B cell (primary cell): Measurements from ENCODE around the gene ZNF609. TPM values are rescaled to one million over a fixed set of nuclear protein-coding genes. Genes with fewer than 3 reads are reported as not detected.

Experiments
- ATAC-seq: fragments of 200-7000 bp; cut with Tn5 transposase; one replicate; pipeline ENCODE4 v1.10.0; 2021; ENCODE audit warnings: low read depth, mild to moderate bottlenecking, moderate number of reproducible peaks, moderate library complexity
- CTCF ChIA-PET: fragments of 350-600 bp; sonication (Branson Sonifier 250); formaldehyde crosslinking; loops from one replicate; lab custom pipeline; 2021; ENCODE audit warnings: antibody characterized with exemption, inconsistent platforms; lab: Charles Lee
- POLR2A ChIA-PET: fragments of 350-600 bp; sonication (Branson Sonifier 250); formaldehyde crosslinking; loops from one replicate; lab custom pipeline; 2021; ENCODE audit warnings: antibody characterized with exemption; lab: Charles Lee
- DNase-seq: peaks from one replicate; pipeline ENCODE4 v3.0.0; 2013
- H2AFZ ChIP-seq: 2 replicates; pipeline ENCODE4 v1.6.1; 2012; ENCODE audit warnings: mild to moderate bottlenecking, low read depth, low read length; ENCODE audit not compliant: insufficient read depth, poor library complexity, severe bottlenecking
- H3K27ac ChIP-seq, 2 donors: 1 replicate in 1 of 2; 2 replicates in 1 of 2; pipeline ENCODE4 v1.5.1; 2012 to 2013; ENCODE audit warnings: low read length in 2 of 2, mild to moderate bottlenecking in 2 of 2, moderate library complexity in 1 of 2
- H3K27me3 ChIP-seq, 4 experiments: fragments of 200-600 bp in 1 of 4; sonication (generic) in 1 of 4; replicated peaks in 1 of 4; 1 replicate in 2 of 4; 2 replicates in 2 of 4; pipeline versions ENCODE4 v1.6.1 to v1.7.0; 2013 to 2016; ENCODE audit warnings: low read length in 3 of 4, mild to moderate bottlenecking in 2 of 4, mixed read lengths in 1 of 4, moderate library complexity in 1 of 4; ENCODE audit not compliant: insufficient read depth in 4 of 4, control insufficient read depth in 3 of 4; ENCODE audit errors: control extremely low read depth in 1 of 4
- H3K36me3 ChIP-seq, 2 experiments: replicated peaks in 1 of 2; 1 replicate in 1 of 2; 2 replicates in 1 of 2; pipeline versions ENCODE4 v1.6.1 to v1.7.1; 2013; ENCODE audit warnings: low read length in 1 of 2; ENCODE audit not compliant: insufficient read depth in 2 of 2, control insufficient read depth in 1 of 2; ENCODE audit errors: control extremely low read depth in 1 of 2, extremely low read depth in 1 of 2
- H3K4me1 ChIP-seq, 2 donors: fragments of 200-600 bp in 1 of 2; sonication (generic) in 1 of 2; 1 replicate in 1 of 2; 2 replicates in 1 of 2; pipeline versions ENCODE4 v1.5.1 to v1.6.1; 2013 to 2017; ENCODE audit warnings: low read length in 2 of 2; ENCODE audit not compliant: control insufficient read depth in 2 of 2, insufficient read depth in 2 of 2
- H3K4me2 ChIP-seq: replicated peaks from 2 replicates; pipeline ENCODE3; 2012; ENCODE audit warnings: mild to moderate bottlenecking, low read depth, low read length; ENCODE audit not compliant: poor library complexity, severe bottlenecking
- H3K4me3 ChIP-seq, 5 experiments: fragments of 200-600 bp in 1 of 5; sonication (generic) in 1 of 5; 1 replicate in 3 of 5; 2 replicates in 2 of 5; pipeline versions ENCODE4 v1.5.1 to v1.7.0; 2011 to 2016; ENCODE audit warnings: low read length in 4 of 5, mild to moderate bottlenecking in 4 of 5, low read depth in 2 of 5, control low read depth in 1 of 5, moderate library complexity in 1 of 5; ENCODE audit not compliant: insufficient read depth in 1 of 5; ENCODE audit errors: control extremely low read depth in 1 of 5, extremely low read depth in 1 of 5
- H3K79me2 ChIP-seq: fragments of 200-600 bp; sonication (generic); one replicate; pipeline ENCODE4 v1.6.0; 2016; ENCODE audit warnings: low read length; ENCODE audit not compliant: control insufficient read depth, insufficient read depth
- H3K9ac ChIP-seq: fragments of 200-600 bp; sonication (generic); 2 replicates; pipeline ENCODE4 v1.6.1; 2017; ENCODE audit warnings: mild to moderate bottlenecking, low read length, moderate library complexity
- H3K9me3 ChIP-seq, 3 donors: one replicate each; pipeline versions ENCODE4 v1.6.1 to v1.7.1; 2013; ENCODE audit warnings: low read length in 2 of 3; ENCODE audit not compliant: control insufficient read depth in 2 of 3, insufficient read depth in 1 of 3; ENCODE audit errors: control extremely low read depth in 1 of 3
- H4K20me1 ChIP-seq: 2 replicates; pipeline ENCODE4 v1.6.0; 2012; ENCODE audit warnings: mild to moderate bottlenecking, low read length; ENCODE audit not compliant: insufficient read depth, control insufficient read depth, poor library complexity, severe bottlenecking
- H3K27ac Mint-ChIP-seq: one replicate; pipeline ENCODE4 v1.8.0; 2021; ENCODE audit warnings: mixed read lengths
- H3K27me3 Mint-ChIP-seq: one replicate; pipeline ENCODE4 v1.8.0; 2021; ENCODE audit warnings: mixed read lengths
- H3K4me1 Mint-ChIP-seq: one replicate; pipeline ENCODE4 v1.8.0; 2021; ENCODE audit warnings: mixed read lengths
- H3K4me3 Mint-ChIP-seq: one replicate; pipeline ENCODE4 v1.8.0; 2021; ENCODE audit warnings: mixed read lengths
- H3K9me3 Mint-ChIP-seq: one replicate; pipeline ENCODE4 v1.8.0; 2022; ENCODE audit warnings: mixed read lengths; ENCODE audit not compliant: insufficient read depth
- EZH2 ChIP-seq: IDR thresholded peaks from 2 replicates; pipeline ENCODE4 v1.6.1; 2012; ENCODE audit warnings: borderline replicate concordance, low read depth, mild to moderate bottlenecking, moderate library complexity, low read length; ENCODE audit not compliant: insufficient read depth, poor library complexity, severe bottlenecking
- WGBS: methylation state at CpG from one replicate; pipeline ENCODE4 v1.1.5; 2013; ENCODE audit warnings: missing lambda C conversion rate; ENCODE audit not compliant: insufficient coverage; 5-methylcytosine and 5-hydroxymethylcytosine counted together
- intact Hi-C: fragments of 100-400 bp; cut with micrococcal nuclease; formaldehyde crosslinking; loops from one replicate; pipeline ENCODE4 v1.10.0; 2022
- polyA plus RNA-seq: library from polyadenylated mRNA; depleted of rRNA; stranded (reverse); fragments of >200 nt; gene quantifications from 2 replicates; pipeline ENCODE4 v1.2.3, GENCODE V29; 2012
- total RNA-seq, 2 donors: library from RNA; stranded (reverse); fragments of 120-200 nt in 1 of 2; gene quantifications; 1 replicate in 1 of 2; 2 replicates in 1 of 2; pipeline versions ENCODE4 v1.2.3 to v1.2.4, GENCODE V29; 2013 to 2022
- TF ChIP-seq, protein P1 (sequence below): fragments of 200-600 bp; IDR thresholded peaks from one replicate; pipeline ENCODE4 v1.8.0; 2022; ENCODE audit warnings: antibody characterized with exemption, mild to moderate bottlenecking

Gene ZNF609
- total and polyA plus RNA-seq, 2 donors (not counting 1 experiment from before 2014, with no cell fraction given): 5.8 to 32.9 TPM

DNA sequence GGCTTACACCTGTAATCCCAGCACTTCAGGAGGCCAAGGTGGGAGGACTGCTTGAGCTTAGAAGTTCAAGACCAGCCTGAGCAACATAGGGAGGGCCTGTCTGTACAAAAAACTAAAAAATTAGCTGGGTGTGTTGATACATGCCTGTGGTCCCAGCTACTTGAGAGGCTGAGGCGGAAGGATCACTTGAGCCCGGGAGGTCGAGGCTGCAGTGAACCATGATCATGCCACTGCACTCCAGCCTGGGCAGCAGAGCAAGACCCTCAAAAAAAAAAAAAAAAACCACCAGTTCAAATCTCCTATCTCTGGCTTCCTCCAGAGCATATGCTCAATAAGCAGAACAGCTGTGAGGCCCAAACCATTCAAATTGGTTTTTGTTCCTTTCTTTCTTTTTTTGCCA lies 53.4 kb downstream of the ZNF609 start:
- peaks cover 6 to 8% of the 10 kb centered on the region in 2 donors for H3K4me1 ChIP-seq
- CTCF ChIA-PET: interaction anchor here (0.7 to 0.8 kb wide), 2 partner anchors 55 to 1450 kb away, joined by 3 to 4 read pairs; no protein-coding TSS in a partner anchor
- DNase-seq (no peak), ATAC-seq (no peak)
- Mint-ChIP-seq H3K27me3 (no peaks in the 10 kb centered on the region), H3K9me3 (no peaks in the 10 kb centered on the region), H3K4me1 (peaks cover 38% of the 10 kb centered on the region), H3K27ac (no peak overlapping the region), H3K4me3 (no peak overlapping the region)
- H3K36me3 ChIP-seq: peaks cover 0 to 2% of the 10 kb centered on the region in 2 experiments
- intact Hi-C loops: no loop called here
- H3K4me2 ChIP-seq: no peak overlapping the region
- POLR2A ChIA-PET: interaction anchor here (0.6 kb wide), 2 partner anchors 23 to 361 kb away, joined by 7 to 10 read pairs; no protein-coding TSS in a partner anchor
- H3K9ac ChIP-seq: no peak overlapping the region
- TF ChIP-seq EZH2: no peak
- TF ChIP-seq, protein P1, sequence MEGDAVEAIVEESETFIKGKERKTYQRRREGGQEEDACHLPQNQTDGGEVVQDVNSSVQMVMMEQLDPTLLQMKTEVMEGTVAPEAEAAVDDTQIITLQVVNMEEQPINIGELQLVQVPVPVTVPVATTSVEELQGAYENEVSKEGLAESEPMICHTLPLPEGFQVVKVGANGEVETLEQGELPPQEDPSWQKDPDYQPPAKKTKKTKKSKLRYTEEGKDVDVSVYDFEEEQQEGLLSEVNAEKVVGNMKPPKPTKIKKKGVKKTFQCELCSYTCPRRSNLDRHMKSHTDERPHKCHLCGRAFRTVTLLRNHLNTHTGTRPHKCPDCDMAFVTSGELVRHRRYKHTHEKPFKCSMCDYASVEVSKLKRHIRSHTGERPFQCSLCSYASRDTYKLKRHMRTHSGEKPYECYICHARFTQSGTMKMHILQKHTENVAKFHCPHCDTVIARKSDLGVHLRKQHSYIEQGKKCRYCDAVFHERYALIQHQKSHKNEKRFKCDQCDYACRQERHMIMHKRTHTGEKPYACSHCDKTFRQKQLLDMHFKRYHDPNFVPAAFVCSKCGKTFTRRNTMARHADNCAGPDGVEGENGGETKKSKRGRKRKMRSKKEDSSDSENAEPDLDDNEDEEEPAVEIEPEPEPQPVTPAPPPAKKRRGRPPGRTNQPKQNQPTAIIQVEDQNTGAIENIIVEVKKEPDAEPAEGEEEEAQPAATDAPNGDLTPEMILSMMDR: no peak
- no peak overlapping the region for H3K4me3 ChIP-seq
- no peak overlapping the region for H3K27ac ChIP-seq
- H3K27me3 ChIP-seq: no peaks in the 10 kb centered on the region
- H4K20me1 ChIP-seq: no peaks in the 10 kb centered on the region
- 100% methylated on average over 1 of the region's 3 CpGs for WGBS
- H3K9me3 ChIP-seq: no peaks in the 10 kb centered on the region
- H3K79me2 ChIP-seq: peaks cover 58% of the 10 kb centered on the region
- H2AFZ ChIP-seq: no peak overlapping the region

GRCh38 chr15:64515196-64515595 lies 54.8 kb downstream of the ZNF609 start:
- H3K79me2 ChIP-seq: peaks cover 49% of the 10 kb centered on the region
- no peak overlapping the region for H3K4me3 ChIP-seq
- POLR2A ChIA-PET: no interaction called here
- H3K27me3 ChIP-seq: no peaks in the 10 kb centered on the region
- H3K9me3 Mint-ChIP-seq: no peaks in the 10 kb centered on the region
- H2AFZ ChIP-seq: no peak overlapping the region
- H3K4me3 Mint-ChIP-seq: no peak overlapping the region
- no peak overlapping the region for H3K27ac ChIP-seq
- ATAC-seq (no peak), DNase-seq (no peak)
- H3K9ac ChIP-seq: no peak overlapping the region
- H3K27me3 Mint-ChIP-seq: no peaks in the 10 kb centered on the region
- no peaks in the 10 kb centered on the region for H3K9me3 ChIP-seq
- CTCF ChIA-PET: interaction anchor here (0.6 kb wide), 1 partner anchor 925 kb away, joined by 3 read pairs; no protein-coding TSS in a partner anchor
- H3K4me1 Mint-ChIP-seq: peaks cover 30% of the 10 kb centered on the region
- no peak overlapping the region for H3K27ac Mint-ChIP-seq
- peaks cover 6 to 8% of the 10 kb centered on the region in 2 donors for H3K4me1 ChIP-seq
- no peaks in the 10 kb centered on the region for H4K20me1 ChIP-seq
- intact Hi-C loops: no loop called here
- TF ChIP-seq, protein P1: no peak
- TF ChIP-seq EZH2: no peak
- no peak overlapping the region for H3K4me2 ChIP-seq
- WGBS: 95% methylated on average over 2 of the region's 2 CpGs
- peaks cover 3 to 4% of the 10 kb centered on the region in 2 experiments for H3K36me3 ChIP-seq
